NCI-H82 treated with DMSO at 0.1 percent for 48 hours (cell line): Measurements from ENCODE around the gene BICD2.

Experiments used
- DNase-seq: peaks from one replicate; lab custom pipeline; 2025; ENCODE audit not compliant: unreplicated experiment; lab: John Stamatoyannopoulos, UW

The BICD2 gene

GRCh38 chr9:92748233-92748497 is 16.5 kb downstream of the BICD2 start:
- no peak for DNase-seq

GRCh38 chr9:92747459-92748232 is 17.0 kb downstream of the BICD2 start:
- no peak for DNase-seq

- DNase-seq = no peak
Observed at GRCh38 chr9:92746567-92747458, 17.8 kb downstream of the BICD2 start.

GRCh38 chr9:92745881-92746280 is 18.8 kb downstream of the BICD2 start:
- DNase-seq = no peak

- DNase-seq = peak; percentile 16
Observed at GRCh38 chr9:92745331-92745730, 19.3 kb downstream of the BICD2 start.

- no peak for DNase-seq
Observed at GRCh38 chr9:92740969-92741368, 23.7 kb downstream of the BICD2 start.

GRCh38 chr9:92740446-92740961 is 24.1 kb downstream of the BICD2 start:
- DNase-seq = no peak

GRCh38 chr9:92740009-92740408 is 24.6 kb downstream of the BICD2 start:
- no peak for DNase-seq

- no peak for DNase-seq
Observed at GRCh38 chr9:92739346-92739970, 25.2 kb downstream of the BICD2 start.

- no peak for DNase-seq
Observed at GRCh38 chr9:92738661-92739081, 26.0 kb downstream of the BICD2 start.

- DNase-seq = no peak
Observed at GRCh38 chr9:92737611-92738299, 26.9 kb downstream of the BICD2 start.

GRCh38 chr9:92737216-92737606 is 27.4 kb downstream of the BICD2 start:
- no peak for DNase-seq

GRCh38 chr9:92736563-92737215 is 27.9 kb downstream of the BICD2 start:
- no peak for DNase-seq

- no peak for DNase-seq
Observed at GRCh38 chr9:92735636-92736562, 28.7 kb downstream of the BICD2 start.

GRCh38 chr9:92734931-92735635 is 29.6 kb downstream of the BICD2 start:
- DNase-seq = no peak

GRCh38 chr9:92730897-92731296 is 33.7 kb downstream of the BICD2 start:
- no peak for DNase-seq

- no peak for DNase-seq
Observed at GRCh38 chr9:92729735-92730155, 34.9 kb downstream of the BICD2 start.

- DNase-seq = peak; percentile 23
Observed at GRCh38 chr9:92728831-92729734, 35.5 kb downstream of the BICD2 start.
